Neural cell (in vitro differentiated cells): ENCODE measurements around the gene ARSA.

ENCODE experiments used
- EZH2 ChIP-seq: fragments of 200-600, 300-800 bp; shearing (Covaris generic), sonication (generic); IDR thresholded peaks from 2 replicates; pipeline ENCODE4 v1.6.1; 2014; ENCODE audit warnings: antibody characterized with exemption, low read length, borderline replicate concordance, mild to moderate bottlenecking; ENCODE audit not compliant: insufficient read depth, poor library complexity, severe bottlenecking
- MXI1 ChIP-seq: fragments of 450-650 bp; conservative IDR thresholded peaks from 2 replicates; pipeline ENCODE4 v1.6.1; 2014; ENCODE audit warnings: antibody characterized with exemption, mild to moderate bottlenecking; ENCODE audit not compliant: poor library complexity, severe bottlenecking
- SMC3 ChIP-seq: fragments of 450-650 bp; conservative IDR thresholded peaks from 2 replicates; pipeline ENCODE4 v1.6.1; 2014; ENCODE audit warnings: antibody characterized with exemption, mild to moderate bottlenecking, moderate library complexity; ENCODE audit not compliant: poor library complexity
- TF ChIP-seq, protein P1 (sequence below): fragments of 450-650 bp; IDR thresholded peaks from 2 replicates; pipeline ENCODE4 v1.5.1; 2014; ENCODE audit warnings: antibody characterized with exemption, mild to moderate bottlenecking, moderate library complexity; ENCODE audit not compliant: poor library complexity, severe bottlenecking

DNA sequence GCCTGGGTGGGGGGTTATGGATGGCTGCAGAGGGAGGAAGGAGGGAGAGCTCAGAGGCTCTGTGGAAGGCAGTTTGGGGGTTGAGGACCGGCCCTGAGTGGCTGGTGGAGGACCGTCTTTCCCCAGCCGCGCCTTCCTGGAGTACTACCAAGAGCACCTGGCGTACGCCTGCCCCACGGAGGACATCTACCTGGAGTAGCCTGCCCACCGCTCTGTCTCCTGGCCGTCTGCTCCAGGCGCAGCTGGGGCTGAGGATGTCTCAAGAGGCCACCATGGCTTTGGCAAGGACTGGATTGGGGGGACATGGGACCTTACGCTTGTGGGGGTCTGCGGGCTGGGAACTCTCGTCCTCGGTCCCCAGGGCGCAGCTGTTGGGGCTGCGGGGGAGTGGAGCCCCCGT lies 17.4 kb downstream of the ARSA start:
- TF ChIP-seq MXI1 (no peak), SMC3 (no peak), EZH2 (no peak)
- TF ChIP-seq, protein P1, sequence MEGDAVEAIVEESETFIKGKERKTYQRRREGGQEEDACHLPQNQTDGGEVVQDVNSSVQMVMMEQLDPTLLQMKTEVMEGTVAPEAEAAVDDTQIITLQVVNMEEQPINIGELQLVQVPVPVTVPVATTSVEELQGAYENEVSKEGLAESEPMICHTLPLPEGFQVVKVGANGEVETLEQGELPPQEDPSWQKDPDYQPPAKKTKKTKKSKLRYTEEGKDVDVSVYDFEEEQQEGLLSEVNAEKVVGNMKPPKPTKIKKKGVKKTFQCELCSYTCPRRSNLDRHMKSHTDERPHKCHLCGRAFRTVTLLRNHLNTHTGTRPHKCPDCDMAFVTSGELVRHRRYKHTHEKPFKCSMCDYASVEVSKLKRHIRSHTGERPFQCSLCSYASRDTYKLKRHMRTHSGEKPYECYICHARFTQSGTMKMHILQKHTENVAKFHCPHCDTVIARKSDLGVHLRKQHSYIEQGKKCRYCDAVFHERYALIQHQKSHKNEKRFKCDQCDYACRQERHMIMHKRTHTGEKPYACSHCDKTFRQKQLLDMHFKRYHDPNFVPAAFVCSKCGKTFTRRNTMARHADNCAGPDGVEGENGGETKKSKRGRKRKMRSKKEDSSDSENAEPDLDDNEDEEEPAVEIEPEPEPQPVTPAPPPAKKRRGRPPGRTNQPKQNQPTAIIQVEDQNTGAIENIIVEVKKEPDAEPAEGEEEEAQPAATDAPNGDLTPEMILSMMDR = no peak
